H1 (cell line): ENCODE results near the gene ELFN2. TPM values are rescaled to one million over a fixed set of nuclear protein-coding genes. Genes with fewer than 3 reads are reported as not detected.

ENCODE experiments used
- CTCF ChIA-PET: fragments of 300-600 bp; sonication (Branson Sonifier 250); formaldehyde crosslinking; loops from one replicate; lab custom pipeline; 2021; ENCODE audit not compliant: partially characterized antibody; lab: Charles Lee
- POLR2A ChIA-PET: fragments of 300-600 bp; sonication (Branson Sonifier 250); formaldehyde crosslinking; loops from one replicate; lab custom pipeline; 2021; ENCODE audit warnings: inconsistent platforms; ENCODE audit not compliant: partially characterized antibody; lab: Charles Lee
- DNase-seq, 2 experiments: peaks; one replicate each; pipeline versions ENCODE4 v3.0.0 to v3.0.0-alpha.2; 2010 to 2022; ENCODE audit warnings: low spot score in 2 of 2, low read depth in 1 of 2, mixed read lengths in 1 of 2
- FAIRE-seq: peaks from 2 replicates; lab custom pipeline; 2011; peaks lifted over from hg19 to GRCh38; lab: Jason Lieb, UNC
- H2AFZ ChIP-seq: 2 replicates; pipeline ENCODE4 v1.8.1; 2012; ENCODE audit warnings: low read length, inconsistent platforms
- H2AK5ac ChIP-seq: 2 replicates; pipeline ENCODE4 v1.6.1; 2013; ENCODE audit warnings: low read depth, low read length
- H2BK120ac ChIP-seq: replicated peaks from 2 replicates; pipeline ENCODE3; 2013; ENCODE audit warnings: low read depth, low read length, inconsistent platforms
- H2BK12ac ChIP-seq: 2 replicates; pipeline ENCODE4 v1.6.1; 2013; ENCODE audit warnings: low read depth, low read length
- H2BK15ac ChIP-seq: 2 replicates; pipeline ENCODE4 v1.6.1; 2013; ENCODE audit warnings: low read length
- H2BK20ac ChIP-seq: 2 replicates; pipeline ENCODE4 v1.6.1; 2013; ENCODE audit warnings: low read length
- H2BK5ac ChIP-seq: 2 replicates; pipeline ENCODE4 v1.6.1; 2013; ENCODE audit warnings: low read depth, low read length
- H3K14ac ChIP-seq: 2 replicates; pipeline ENCODE4 v1.6.1; 2013; ENCODE audit warnings: inconsistent platforms; ENCODE audit not compliant: insufficient read length
- H3K18ac ChIP-seq: 2 replicates; pipeline ENCODE4 v1.6.1; 2013; ENCODE audit warnings: low read length; ENCODE audit errors: extremely low read depth
- H3K23ac ChIP-seq: 2 replicates; pipeline ENCODE4 v1.6.1; 2013; ENCODE audit warnings: inconsistent platforms; ENCODE audit not compliant: insufficient read length
- H3K23me2 ChIP-seq: 2 replicates; pipeline ENCODE4 v1.6.1; 2013; ENCODE audit warnings: low read depth, low read length
- H3K27ac ChIP-seq: 2 replicates; pipeline ENCODE4 v1.6.1; 2011; ENCODE audit warnings: low read depth, low read length, inconsistent platforms
- H3K27me3 ChIP-seq, 4 experiments: replicated peaks in 1 of 4; 1 replicate in 1 of 4; 2 replicates in 3 of 4; pipeline versions ENCODE4 v1.6.1 to v1.8.1; 2011 to 2013; ENCODE audit warnings: low read length in 3 of 4, mild to moderate bottlenecking in 3 of 4, inconsistent platforms in 2 of 4, mixed read lengths in 2 of 4, moderate library complexity in 1 of 4; ENCODE audit not compliant: control insufficient read depth in 3 of 4, insufficient read depth in 3 of 4; ENCODE audit errors: extremely low read depth in 1 of 4
- H3K36me3 ChIP-seq, 4 experiments: 2 replicates each; pipeline versions ENCODE4 v1.6.1 to v1.8.1; 2011 to 2013; ENCODE audit warnings: mild to moderate bottlenecking in 4 of 4, low read length in 3 of 4, moderate library complexity in 2 of 4, control low read depth in 1 of 4, inconsistent platforms in 1 of 4; ENCODE audit not compliant: insufficient read depth in 4 of 4, control insufficient read depth in 2 of 4
- H3K4ac ChIP-seq: replicated peaks from 2 replicates; pipeline ENCODE3; 2013; ENCODE audit warnings: low read length, low read depth, mixed read lengths, inconsistent platforms; ENCODE audit not compliant: insufficient read length
- H3K4me1 ChIP-seq, 4 experiments: replicated peaks in 1 of 4; 1 replicate in 1 of 4; 2 replicates in 3 of 4; pipeline versions ENCODE4 v1.6.1 to v1.8.1; 2011 to 2013; ENCODE audit warnings: low read length in 3 of 4, inconsistent platforms in 2 of 4, mixed read lengths in 1 of 4; ENCODE audit not compliant: insufficient read depth in 4 of 4, control insufficient read depth in 3 of 4
- H3K4me2 ChIP-seq, 2 experiments: 2 replicates each; pipeline versions ENCODE4 v1.6.1 to v1.8.1; 2011 to 2013; ENCODE audit warnings: low read depth in 2 of 2, low read length in 2 of 2, control low read depth in 1 of 2, inconsistent platforms in 1 of 2, mild to moderate bottlenecking in 1 of 2; ENCODE audit not compliant: insufficient read depth in 1 of 2
- H3K4me3 ChIP-seq, 4 experiments: fragments of 200-600, 300-600 bp in 1 of 4; sonication (generic), shearing (Covaris generic), sonication (Bioruptor Twin) in 1 of 4; 2 replicates each; pipeline versions ENCODE4 v1.5.1 to v1.8.1; 2011 to 2016; ENCODE audit warnings: low read length in 4 of 4, low read depth in 3 of 4, control low read depth in 2 of 4, inconsistent platforms in 2 of 4, mild to moderate bottlenecking in 2 of 4, mixed read lengths in 1 of 4, moderate library complexity in 1 of 4; ENCODE audit not compliant: insufficient read depth in 2 of 4; ENCODE audit errors: extremely low read depth in 1 of 4
- H3K56ac ChIP-seq: replicated peaks from 2 replicates; pipeline ENCODE3; 2013; ENCODE audit warnings: low read depth, mild to moderate bottlenecking, mixed read lengths, low read length, inconsistent platforms; ENCODE audit not compliant: insufficient read length
- H3K79me1 ChIP-seq: 2 replicates; pipeline ENCODE4 v1.6.1; 2013; ENCODE audit warnings: low read depth, low read length, control low read depth
- H3K79me2 ChIP-seq, 2 experiments: 2 replicates each; pipeline versions ENCODE4 v1.6.1 to v1.8.1; 2012 to 2013; ENCODE audit warnings: low read length in 2 of 2, mild to moderate bottlenecking in 2 of 2, inconsistent platforms in 1 of 2; ENCODE audit not compliant: insufficient read depth in 2 of 2, control insufficient read depth in 1 of 2
- H3K9ac ChIP-seq, 4 experiments: replicated peaks in 1 of 4; 1 replicate in 1 of 4; 2 replicates in 3 of 4; pipeline versions ENCODE4 v1.6.1 to v1.8.1; 2011 to 2013; ENCODE audit warnings: low read depth in 3 of 4, low read length in 3 of 4, control low read depth in 2 of 4, mild to moderate bottlenecking in 2 of 4, moderate library complexity in 2 of 4, inconsistent platforms in 1 of 4; ENCODE audit errors: extremely low read depth in 1 of 4
- H3K9me3 ChIP-seq, 2 experiments: 2 replicates each; pipeline versions ENCODE4 v1.6.1 to v1.8.1; 2012 to 2013; ENCODE audit warnings: mild to moderate bottlenecking in 2 of 2, moderate library complexity in 2 of 2, control low read depth in 1 of 2, inconsistent platforms in 1 of 2, low read depth in 1 of 2, low read length in 1 of 2, mixed read lengths in 1 of 2; ENCODE audit not compliant: insufficient read depth in 2 of 2
- H4K20me1 ChIP-seq, 2 experiments: replicated peaks in 1 of 2; 2 replicates each; pipeline versions ENCODE3 to v1.8.1; 2011 to 2013; ENCODE audit warnings: inconsistent platforms in 2 of 2, low read length in 2 of 2, mild to moderate bottlenecking in 1 of 2; ENCODE audit not compliant: insufficient read depth in 2 of 2, control insufficient read depth in 1 of 2
- H4K5ac ChIP-seq: 2 replicates; pipeline ENCODE4 v1.6.1; 2013; ENCODE audit warnings: low read length, low read depth, mixed read lengths, inconsistent platforms; ENCODE audit not compliant: insufficient read length
- H4K8ac ChIP-seq: 2 replicates; pipeline ENCODE4 v1.8.0; 2013; ENCODE audit warnings: mild to moderate bottlenecking, moderate library complexity, low read length, inconsistent platforms; ENCODE audit not compliant: insufficient read depth; ENCODE audit errors: extremely low read depth
- H4K91ac ChIP-seq: replicated peaks from 2 replicates; pipeline ENCODE3; 2013; ENCODE audit warnings: low read length, mixed read lengths, inconsistent platforms; ENCODE audit not compliant: insufficient read length
- MAFK ChIP-seq: IDR thresholded peaks from 2 replicates; pipeline ENCODE4 v1.6.1; 2012; ENCODE audit warnings: low read depth, mild to moderate bottlenecking, improper control_type of control experiment, low read length
- whole genome bisulfite sequencing, 2 experiments: shearing (Covaris generic) in 1 of 2; methylation state at CpG; one replicate each; pipeline versions ENCODE4 v1.1.6 to v1.1.7; 2013 to 2015; ENCODE audit warnings: low lambda C conversion rate in 2 of 2, mixed read lengths in 2 of 2, inconsistent platforms in 1 of 2, low coverage in 1 of 2, missing lambda C conversion rate in 1 of 2; ENCODE audit not compliant: insufficient replicate concordance in 2 of 2, insufficient coverage in 1 of 2, insufficient read length in 1 of 2; ENCODE audit errors: extremely low coverage in 1 of 2, missing lambda C conversion rate in 1 of 2; 5-methylcytosine and 5-hydroxymethylcytosine counted together
- polyA plus RNA-seq, 7 experiments: library from polyadenylated mRNA; depleted of rRNA in 3 of 7; stranded (reverse) in 5 of 7; unstranded in 2 of 7; fragments of >200 nt in 5 of 7; fragments of 200-250 nt in 2 of 7; gene quantifications; 1 replicate in 5 of 7; 2 replicates in 1 of 7; 4 replicates in 1 of 7; pipeline versions ENCODE4 v1.2.1 to v1.2.3, GENCODE V29; 2011 to 2013; ENCODE audit warnings: missing spikeins in 2 of 7, mixed read lengths in 2 of 7
- total RNA-seq: library from RNA; stranded (reverse); fragmentation: NEBNext Ultra II Directional; extraction: Animal tissue kit (Norgen Biotek cat#: 25700); gene quantifications from 2 replicates; pipeline ENCODE4 v1.2.1, GENCODE V29; 2021

The ELFN2 gene
- total and polyA plus RNA-seq, 2 of the 8 experiments (the other 6 are each of a cell fraction or from before 2014, with no cell fraction given) = 0.63 to 0.88 TPM

DNA sequence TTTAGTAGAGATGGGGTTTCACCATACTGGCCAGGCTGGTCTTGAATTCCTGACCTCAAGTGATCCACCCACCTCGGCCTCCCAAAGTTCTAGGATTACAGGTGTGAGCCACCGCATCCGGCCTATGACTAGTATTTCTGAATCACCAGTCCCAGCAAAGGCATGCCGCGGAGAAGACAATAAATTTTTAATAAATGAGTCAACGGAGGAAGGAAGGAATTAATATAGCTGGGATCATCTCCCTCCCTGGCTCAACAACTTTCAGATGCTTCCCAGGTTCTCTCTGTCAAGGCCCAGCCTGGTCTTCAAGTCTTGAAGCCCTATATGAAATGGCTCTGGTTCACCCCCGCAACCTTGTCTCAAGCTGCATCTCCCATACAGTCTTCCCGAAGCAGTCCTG is 99.3 kb downstream of the ELFN2 start:
- FAIRE-seq = no peak
- Histone ChIP-seq H3K79me2 (no peaks in the 10 kb centered on the region), H3K56ac (no peak overlapping the region), H3K18ac (no peak overlapping the region), H4K8ac (no peak overlapping the region), H3K27ac (no peak overlapping the region), H3K9ac (no peak overlapping the region), H2BK12ac (no peak overlapping the region), H3K4ac (no peak overlapping the region), H2BK120ac (no peak overlapping the region), H4K91ac (no peak overlapping the region), H4K5ac (no peak overlapping the region), H2AFZ (no peak overlapping the region), H3K4me1 (peaks cover 7 to 29% (median 13%) of the 10 kb centered on the region in 4 experiments), H3K4me3 (no peak overlapping the region), H2BK5ac (no peak overlapping the region), H3K4me2 (no peak overlapping the region), H3K27me3 (peaks cover 0 to 27% (median 17%) of the 10 kb centered on the region in 4 experiments; a peak in 6 of 7 replicates), H2BK20ac (no peak overlapping the region), H3K23me2 (peaks cover 9% of the 10 kb centered on the region; the same call in 1 of the 2 replicates), H3K14ac (no peak overlapping the region), H2AK5ac (no peak overlapping the region), H2BK15ac (no peak overlapping the region), H3K36me3 (no peaks in the 10 kb centered on the region), H3K79me1 (no peaks in the 10 kb centered on the region), H3K9me3 (no peaks in the 10 kb centered on the region), H3K23ac (no peak overlapping the region), H4K20me1 (no peaks in the 10 kb centered on the region)
- ChIA-PET CTCF (interaction anchor here (0.6 to 7.5 kb wide), 5 partner anchors 11 to 190 kb away, joined by 3 to 61 read pairs (median 3); no protein-coding TSS in a partner anchor), POLR2A (interaction anchor here (1.1 kb wide), 1 partner anchor 9 kb away, joined by 3 read pairs; no protein-coding TSS in a partner anchor)
- whole genome bisulfite sequencing, 2 experiments = 88% methylated on average over 8 of the region's 8 CpGs; no CpG with 5 or more reads in 1 of the 2 experiments
- no peak for DNase-seq
- no peak for TF ChIP-seq MAFK
